ENCODE data around the gene NSD2.

GRCh38 chr4:1962980-1963379 is 91.8 kb downstream of the NSD2 start:
- TF ChIP-seq, protein P1, sequence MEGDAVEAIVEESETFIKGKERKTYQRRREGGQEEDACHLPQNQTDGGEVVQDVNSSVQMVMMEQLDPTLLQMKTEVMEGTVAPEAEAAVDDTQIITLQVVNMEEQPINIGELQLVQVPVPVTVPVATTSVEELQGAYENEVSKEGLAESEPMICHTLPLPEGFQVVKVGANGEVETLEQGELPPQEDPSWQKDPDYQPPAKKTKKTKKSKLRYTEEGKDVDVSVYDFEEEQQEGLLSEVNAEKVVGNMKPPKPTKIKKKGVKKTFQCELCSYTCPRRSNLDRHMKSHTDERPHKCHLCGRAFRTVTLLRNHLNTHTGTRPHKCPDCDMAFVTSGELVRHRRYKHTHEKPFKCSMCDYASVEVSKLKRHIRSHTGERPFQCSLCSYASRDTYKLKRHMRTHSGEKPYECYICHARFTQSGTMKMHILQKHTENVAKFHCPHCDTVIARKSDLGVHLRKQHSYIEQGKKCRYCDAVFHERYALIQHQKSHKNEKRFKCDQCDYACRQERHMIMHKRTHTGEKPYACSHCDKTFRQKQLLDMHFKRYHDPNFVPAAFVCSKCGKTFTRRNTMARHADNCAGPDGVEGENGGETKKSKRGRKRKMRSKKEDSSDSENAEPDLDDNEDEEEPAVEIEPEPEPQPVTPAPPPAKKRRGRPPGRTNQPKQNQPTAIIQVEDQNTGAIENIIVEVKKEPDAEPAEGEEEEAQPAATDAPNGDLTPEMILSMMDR (IDR thresholded peaks at IDR 0.05; ENCODE audit: low read depth, low read length, missing input control), result no peak
- no peak for TF ChIP-seq TAF1 (conservative IDR thresholded peaks at IDR 0.05)
- TF ChIP-seq, protein P2, sequence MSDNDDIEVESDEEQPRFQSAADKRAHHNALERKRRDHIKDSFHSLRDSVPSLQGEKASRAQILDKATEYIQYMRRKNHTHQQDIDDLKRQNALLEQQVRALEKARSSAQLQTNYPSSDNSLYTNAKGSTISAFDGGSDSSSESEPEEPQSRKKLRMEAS (IDR thresholded peaks at IDR 0.05), result no peak
- TF ChIP-seq, protein P3, sequence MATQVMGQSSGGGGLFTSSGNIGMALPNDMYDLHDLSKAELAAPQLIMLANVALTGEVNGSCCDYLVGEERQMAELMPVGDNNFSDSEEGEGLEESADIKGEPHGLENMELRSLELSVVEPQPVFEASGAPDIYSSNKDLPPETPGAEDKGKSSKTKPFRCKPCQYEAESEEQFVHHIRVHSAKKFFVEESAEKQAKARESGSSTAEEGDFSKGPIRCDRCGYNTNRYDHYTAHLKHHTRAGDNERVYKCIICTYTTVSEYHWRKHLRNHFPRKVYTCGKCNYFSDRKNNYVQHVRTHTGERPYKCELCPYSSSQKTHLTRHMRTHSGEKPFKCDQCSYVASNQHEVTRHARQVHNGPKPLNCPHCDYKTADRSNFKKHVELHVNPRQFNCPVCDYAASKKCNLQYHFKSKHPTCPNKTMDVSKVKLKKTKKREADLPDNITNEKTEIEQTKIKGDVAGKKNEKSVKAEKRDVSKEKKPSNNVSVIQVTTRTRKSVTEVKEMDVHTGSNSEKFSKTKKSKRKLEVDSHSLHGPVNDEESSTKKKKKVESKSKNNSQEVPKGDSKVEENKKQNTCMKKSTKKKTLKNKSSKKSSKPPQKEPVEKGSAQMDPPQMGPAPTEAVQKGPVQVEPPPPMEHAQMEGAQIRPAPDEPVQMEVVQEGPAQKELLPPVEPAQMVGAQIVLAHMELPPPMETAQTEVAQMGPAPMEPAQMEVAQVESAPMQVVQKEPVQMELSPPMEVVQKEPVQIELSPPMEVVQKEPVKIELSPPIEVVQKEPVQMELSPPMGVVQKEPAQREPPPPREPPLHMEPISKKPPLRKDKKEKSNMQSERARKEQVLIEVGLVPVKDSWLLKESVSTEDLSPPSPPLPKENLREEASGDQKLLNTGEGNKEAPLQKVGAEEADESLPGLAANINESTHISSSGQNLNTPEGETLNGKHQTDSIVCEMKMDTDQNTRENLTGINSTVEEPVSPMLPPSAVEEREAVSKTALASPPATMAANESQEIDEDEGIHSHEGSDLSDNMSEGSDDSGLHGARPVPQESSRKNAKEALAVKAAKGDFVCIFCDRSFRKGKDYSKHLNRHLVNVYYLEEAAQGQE (IDR thresholded peaks at IDR 0.05), result no peak
- no peak for TF ChIP-seq RAD21 (IDR thresholded peaks at IDR 0.05)
- TF ChIP-seq ATF3 (IDR thresholded peaks at IDR 0.05), result no peak
- TF ChIP-seq SP1 (IDR thresholded peaks at IDR 0.05), result no peak
- TF ChIP-seq GABPA (IDR thresholded peaks at IDR 0.05 in 1 of 2, conservative IDR thresholded peaks at IDR 0.05 in 1 of 2), result no peak
- TF ChIP-seq YY1 (IDR thresholded peaks at IDR 0.05), result no peak
- no peak for TF ChIP-seq EGR1 (IDR thresholded peaks at IDR 0.05; ENCODE audit: low read depth in 2 of 2)
- TF ChIP-seq FOXA1 (IDR thresholded peaks at IDR 0.05), result no peak
- no peak for TF ChIP-seq HNF4G (IDR thresholded peaks at IDR 0.05)
- TF ChIP-seq JUND (IDR thresholded peaks at IDR 0.05), result no peak

Data from liver (tissue), 3 donors.